H9 (cell line): ENCODE results near the gene SYNGR2. TPM values are rescaled to one million over a fixed set of nuclear protein-coding genes. Genes with fewer than 3 reads are reported as not detected.
"Not testable (repeated sequence)": the region's sequence is repeated elsewhere in the genome, so short reads cannot be mapped to it uniquely, and the experiment has no call there.

Experiments
- DNase-seq: peaks from one replicate; pipeline ENCODE4 v3.0.0-alpha.2; 2017
- H2AFZ ChIP-seq: one replicate; pipeline ENCODE4 v1.6.1; 2013; ENCODE audit warnings: mild to moderate bottlenecking, low read length, control low read depth, moderate library complexity
- H2AK5ac ChIP-seq: 2 replicates; pipeline ENCODE4 v1.6.1; 2013; ENCODE audit warnings: low read length, control low read depth, mixed read lengths; ENCODE audit not compliant: insufficient read length
- H2BK120ac ChIP-seq: one replicate; pipeline ENCODE4 v1.6.1; 2013; ENCODE audit warnings: low read depth, mild to moderate bottlenecking, low read length, control low read depth, inconsistent platforms; ENCODE audit not compliant: poor library complexity, severe bottlenecking
- H2BK12ac ChIP-seq: 2 replicates; pipeline ENCODE4 v1.6.1; 2013; ENCODE audit warnings: low read length, control low read depth, mixed read lengths, low read depth; ENCODE audit not compliant: insufficient read length
- H2BK15ac ChIP-seq: 2 replicates; pipeline ENCODE4 v1.6.1; 2013; ENCODE audit warnings: low read depth, low read length, control low read depth
- H2BK20ac ChIP-seq: one replicate; pipeline ENCODE4 v1.6.1; 2013; ENCODE audit warnings: low read depth, mild to moderate bottlenecking, low read length, control low read depth, inconsistent platforms; ENCODE audit not compliant: poor library complexity, severe bottlenecking
- H2BK5ac ChIP-seq: 2 replicates; pipeline ENCODE4 v1.6.1; 2013; ENCODE audit warnings: low read length, control low read depth, mixed read lengths; ENCODE audit not compliant: insufficient read length
- H3K14ac ChIP-seq: 2 replicates; pipeline ENCODE4 v1.6.1; 2013; ENCODE audit warnings: low read length, control low read depth; ENCODE audit not compliant: insufficient read depth
- H3K18ac ChIP-seq: 2 replicates; pipeline ENCODE4 v1.6.1; 2013; ENCODE audit warnings: low read depth, mild to moderate bottlenecking, mixed read lengths, low read length, control low read depth; ENCODE audit not compliant: insufficient read length
- H3K23ac ChIP-seq: 2 replicates; pipeline ENCODE4 v1.6.1; 2013; ENCODE audit warnings: low read length, control low read depth, mixed read lengths, low read depth; ENCODE audit not compliant: insufficient read length
- H3K23me2 ChIP-seq: 2 replicates; pipeline ENCODE4 v1.6.1; 2013; ENCODE audit warnings: low read depth, mild to moderate bottlenecking, mixed read lengths, low read length, control low read depth; ENCODE audit not compliant: insufficient read length, poor library complexity, severe bottlenecking
- H3K27ac ChIP-seq: 2 replicates; pipeline ENCODE4 v1.5.1; 2013; ENCODE audit warnings: low read length, control low read depth, mixed read lengths, low read depth; ENCODE audit not compliant: insufficient read length
- H3K27me3 ChIP-seq: 2 replicates; pipeline ENCODE4 v1.6.1; 2013; ENCODE audit warnings: low read length, control low read depth, inconsistent platforms; ENCODE audit not compliant: insufficient read depth
- H3K4ac ChIP-seq: 2 replicates; pipeline ENCODE4 v1.6.1; 2013; ENCODE audit warnings: low read depth, mild to moderate bottlenecking, control low read depth, inconsistent platforms, low read length, moderate library complexity
- H3K4me1 ChIP-seq: 2 replicates; pipeline ENCODE4 v1.6.1; 2013; ENCODE audit warnings: low read length, control low read depth, inconsistent platforms; ENCODE audit not compliant: insufficient read depth
- H3K4me2 ChIP-seq: 2 replicates; pipeline ENCODE4 v1.6.1; 2013; ENCODE audit warnings: low read length, control low read depth, mixed read lengths; ENCODE audit not compliant: insufficient read length, insufficient read depth
- H3K56ac ChIP-seq: 2 replicates; pipeline ENCODE4 v1.6.1; 2013; ENCODE audit warnings: low read depth, mild to moderate bottlenecking, mixed read lengths, low read length, control low read depth; ENCODE audit not compliant: insufficient read length
- H3K79me1 ChIP-seq: 2 replicates; pipeline ENCODE4 v1.6.1; 2013; ENCODE audit warnings: low read depth, mild to moderate bottlenecking, moderate library complexity, low read length, control low read depth, inconsistent platforms; ENCODE audit not compliant: insufficient read depth, poor library complexity, severe bottlenecking
- H3K79me2 ChIP-seq: 2 replicates; pipeline ENCODE4 v1.6.1; 2013; ENCODE audit warnings: low read length, control low read depth, inconsistent platforms; ENCODE audit not compliant: insufficient read depth
- H3K9ac ChIP-seq: 2 replicates; pipeline ENCODE4 v1.6.1; 2013; ENCODE audit warnings: low read length, control low read depth, mixed read lengths; ENCODE audit not compliant: insufficient read length; ENCODE audit errors: extremely low read depth
- H3K9me3 ChIP-seq: one replicate; pipeline ENCODE4 v1.6.1; 2013; ENCODE audit warnings: low read depth, low read length, inconsistent platforms; ENCODE audit not compliant: control insufficient read depth
- H3T11ph ChIP-seq: one replicate; pipeline ENCODE4 v1.6.1; 2013; ENCODE audit warnings: mild to moderate bottlenecking, low read length, control low read depth, inconsistent platforms
- H4K20me1 ChIP-seq: one replicate; pipeline ENCODE4 v1.6.1; 2013; ENCODE audit not compliant: control insufficient read depth, insufficient read length, insufficient read depth
- H4K5ac ChIP-seq: 2 replicates; pipeline ENCODE4 v1.6.1; 2013; ENCODE audit warnings: low read depth, mild to moderate bottlenecking, mixed read lengths, low read length, control low read depth; ENCODE audit not compliant: insufficient read length
- H4K8ac ChIP-seq: replicated peaks from 2 replicates; pipeline ENCODE4 v1.6.1; 2013; ENCODE audit warnings: low read length, control low read depth, mixed read lengths, low read depth; ENCODE audit not compliant: insufficient read length
- H4K91ac ChIP-seq: 2 replicates; pipeline ENCODE4 v1.6.1; 2013; ENCODE audit warnings: low read depth, mild to moderate bottlenecking, moderate library complexity, mixed read lengths, low read length, control low read depth; ENCODE audit not compliant: insufficient read length
- H3K27ac Mint-ChIP-seq, 3 experiments: 2 replicates in 2 of 3; 3 replicates in 1 of 3; pipeline ENCODE4 v1.8.0; 2020 to 2021; ENCODE audit warnings: mixed read lengths in 3 of 3, mild to moderate bottlenecking in 1 of 3, moderate library complexity in 1 of 3
- H3K27me3 Mint-ChIP-seq: 2 replicates; pipeline ENCODE4 v1.8.0; 2021; ENCODE audit warnings: low read depth, mild to moderate bottlenecking, moderate library complexity, mixed read lengths
- H3K36me3 Mint-ChIP-seq, 3 experiments: 2 replicates in 2 of 3; 3 replicates in 1 of 3; pipeline ENCODE4 v1.8.0; 2020 to 2021; ENCODE audit warnings: low read depth in 3 of 3, mixed read lengths in 3 of 3; ENCODE audit not compliant: insufficient read depth in 1 of 3
- H3K4me1 Mint-ChIP-seq, 2 experiments: 2 replicates each; pipeline ENCODE4 v1.8.0; 2020; ENCODE audit warnings: mixed read lengths in 2 of 2
- H3K4me3 Mint-ChIP-seq, 2 experiments: 2 replicates in 1 of 2; 3 replicates in 1 of 2; pipeline ENCODE4 v1.8.0; 2020 to 2021; ENCODE audit warnings: mild to moderate bottlenecking in 2 of 2, mixed read lengths in 2 of 2, moderate library complexity in 1 of 2
- H3K9me3 Mint-ChIP-seq, 2 experiments: 2 replicates in 1 of 2; 3 replicates in 1 of 2; pipeline ENCODE4 v1.8.0; 2020; ENCODE audit warnings: mild to moderate bottlenecking in 2 of 2, mixed read lengths in 2 of 2, moderate library complexity in 1 of 2
- WGBS: extraction: QIAGEN DNeasy Blood & Tissue Kit; methylation state at CpG from one replicate; pipeline ENCODE4 v1.1.7; 2013; ENCODE audit warnings: missing lambda C conversion rate, low lambda C conversion rate, mixed read lengths; ENCODE audit not compliant: insufficient read length; ENCODE audit errors: extremely low coverage; 5-methylcytosine and 5-hydroxymethylcytosine counted together
- total RNA-seq: library from RNA; stranded (reverse); gene quantifications from 2 replicates; pipeline ENCODE4 v1.2.1, GENCODE V29; 2021
- TF ChIP-seq, protein P1 (sequence below): fragments of 200-600 bp; sonication (generic); conservative IDR thresholded peaks from 3 replicates; pipeline ENCODE4 v1.8.0; 2021; ENCODE audit warnings: antibody characterized with exemption, mild to moderate bottlenecking

Gene SYNGR2
- total RNA-seq, 1 experiment from 2014 or later = 41.0 TPM

- DNase-seq = no peak
These were observed 29.9 kb upstream of the SYNGR2 start for GRCh38 chr17:78138204-78139060.

GRCh38 chr17:78139861-78140168 is 28.6 kb upstream of the SYNGR2 start:
- not testable (repeated sequence) for H3K36me3 Mint-ChIP-seq, H4K20me1 ChIP-seq, H2BK15ac ChIP-seq, H3K4me1 ChIP-seq, H3K79me1 ChIP-seq, H3K4me2 ChIP-seq, H3K27me3 Mint-ChIP-seq, H3K9ac ChIP-seq, H3K23ac ChIP-seq, H2BK20ac ChIP-seq, H3K27ac ChIP-seq, H3K14ac ChIP-seq, H4K91ac ChIP-seq, H4K8ac ChIP-seq, H2BK5ac ChIP-seq, H3K23me2 ChIP-seq, H3K9me3 Mint-ChIP-seq, H4K5ac ChIP-seq, H3K27me3 ChIP-seq, H3K18ac ChIP-seq, H2BK120ac ChIP-seq, H3K9me3 ChIP-seq, H3K56ac ChIP-seq, H3K79me2 ChIP-seq, H3T11ph ChIP-seq, H3K4ac ChIP-seq, H2BK12ac ChIP-seq, H2AFZ ChIP-seq, DNase-seq, H2AK5ac ChIP-seq
- Mint-ChIP-seq H3K27ac (peak overlapping the region in 1 of 3 experiments; percentile 51; a peak in 1 of 7 replicates), H3K4me3 (peak overlapping the region in 1 of 2 experiments; percentile 66; a peak in 3 of 5 replicates), H3K4me1 (peaks cover 3 to 27% of the 10 kb centered on the region in 2 experiments)
- no CpG with 5 or more reads among the region's 12 CpGs for WGBS

More at GRCh38 chr17:78138204-78139060, 29.9 kb upstream of the SYNGR2 start:
- peaks cover 12% of the 10 kb centered on the region for H3K27me3 Mint-ChIP-seq
- TF ChIP-seq, protein P1, sequence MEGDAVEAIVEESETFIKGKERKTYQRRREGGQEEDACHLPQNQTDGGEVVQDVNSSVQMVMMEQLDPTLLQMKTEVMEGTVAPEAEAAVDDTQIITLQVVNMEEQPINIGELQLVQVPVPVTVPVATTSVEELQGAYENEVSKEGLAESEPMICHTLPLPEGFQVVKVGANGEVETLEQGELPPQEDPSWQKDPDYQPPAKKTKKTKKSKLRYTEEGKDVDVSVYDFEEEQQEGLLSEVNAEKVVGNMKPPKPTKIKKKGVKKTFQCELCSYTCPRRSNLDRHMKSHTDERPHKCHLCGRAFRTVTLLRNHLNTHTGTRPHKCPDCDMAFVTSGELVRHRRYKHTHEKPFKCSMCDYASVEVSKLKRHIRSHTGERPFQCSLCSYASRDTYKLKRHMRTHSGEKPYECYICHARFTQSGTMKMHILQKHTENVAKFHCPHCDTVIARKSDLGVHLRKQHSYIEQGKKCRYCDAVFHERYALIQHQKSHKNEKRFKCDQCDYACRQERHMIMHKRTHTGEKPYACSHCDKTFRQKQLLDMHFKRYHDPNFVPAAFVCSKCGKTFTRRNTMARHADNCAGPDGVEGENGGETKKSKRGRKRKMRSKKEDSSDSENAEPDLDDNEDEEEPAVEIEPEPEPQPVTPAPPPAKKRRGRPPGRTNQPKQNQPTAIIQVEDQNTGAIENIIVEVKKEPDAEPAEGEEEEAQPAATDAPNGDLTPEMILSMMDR = no peak
- peaks cover 8 to 31% of the 10 kb centered on the region in 2 experiments for H3K4me1 Mint-ChIP-seq
- H3K9ac ChIP-seq = no peak overlapping the region
- no peaks in the 10 kb centered on the region for H3K79me1 ChIP-seq
- no peaks in the 10 kb centered on the region for H3K23me2 ChIP-seq
- H3K4me1 ChIP-seq = peaks cover 6% of the 10 kb centered on the region; the same call in 1 of the 2 replicates
- no peak overlapping the region for H3K23ac ChIP-seq
- H4K20me1 ChIP-seq = no peaks in the 10 kb centered on the region
- no peak overlapping the region for H2BK20ac ChIP-seq
- WGBS = no CpG with 5 or more reads among the region's 17 CpGs
- H2BK5ac ChIP-seq = no peak overlapping the region
- no peak overlapping the region for H3K27ac ChIP-seq
- no peaks in the 10 kb centered on the region for H3K27me3 ChIP-seq
- H3K4me3 Mint-ChIP-seq = no peak overlapping the region
- no peaks in the 10 kb centered on the region for H3K36me3 Mint-ChIP-seq
- H3K79me2 ChIP-seq = no peaks in the 10 kb centered on the region
- H4K5ac ChIP-seq = no peak overlapping the region
- H3K56ac ChIP-seq = no peak overlapping the region
- no peak overlapping the region for H3T11ph ChIP-seq
- H4K91ac ChIP-seq = no peak overlapping the region
- H3K18ac ChIP-seq = no peak overlapping the region
- no peak overlapping the region for H2AFZ ChIP-seq
- H2AK5ac ChIP-seq = no peak overlapping the region
- no peak overlapping the region for H4K8ac ChIP-seq
- no peaks in the 10 kb centered on the region for H3K9me3 ChIP-seq
- H2BK15ac ChIP-seq = no peak overlapping the region
- no peak overlapping the region for H2BK120ac ChIP-seq
- no peaks in the 10 kb centered on the region; a peak in 1 of 5 replicates for H3K9me3 Mint-ChIP-seq
- no peak overlapping the region; the same call in 1 of the 2 replicates for H3K14ac ChIP-seq
- no peak overlapping the region for H3K4ac ChIP-seq
- H3K4me2 ChIP-seq = no peak overlapping the region
- H3K27ac Mint-ChIP-seq = no peak overlapping the region
- H2BK12ac ChIP-seq = no peak overlapping the region
